CD4-positive, alpha-beta T cell treated with Interleukin-6 for 4 hours (primary cell): Measurements from ENCODE around the gene INSYN1.

Experiments
- DNase-seq: peaks from one replicate; pipeline ENCODE4 v3.0.0-alpha.2; 2020; ENCODE audit warnings: mixed read lengths

Gene INSYN1

DNA sequence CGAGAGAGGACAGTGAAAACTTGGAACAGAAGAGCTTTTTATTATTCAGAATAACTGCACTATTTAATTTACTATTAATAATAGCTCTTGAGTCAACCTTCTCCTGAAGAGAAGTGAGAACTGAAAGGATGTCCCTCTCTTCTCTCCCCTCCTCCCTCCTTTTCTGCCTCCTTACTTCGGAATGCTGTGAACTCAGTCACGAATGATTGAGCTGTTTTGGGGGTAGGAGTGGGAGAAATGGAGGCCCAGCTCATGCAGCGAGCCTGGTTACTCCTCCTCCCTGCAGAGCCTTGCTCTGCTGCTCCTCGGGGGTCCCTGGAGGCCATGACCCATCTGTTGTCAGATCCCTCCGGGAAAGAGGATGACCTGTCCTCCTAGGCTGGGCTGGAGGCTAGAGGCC lies 20.3 kb upstream of the INSYN1 start:
- DNase-seq, result no peak

DNA sequence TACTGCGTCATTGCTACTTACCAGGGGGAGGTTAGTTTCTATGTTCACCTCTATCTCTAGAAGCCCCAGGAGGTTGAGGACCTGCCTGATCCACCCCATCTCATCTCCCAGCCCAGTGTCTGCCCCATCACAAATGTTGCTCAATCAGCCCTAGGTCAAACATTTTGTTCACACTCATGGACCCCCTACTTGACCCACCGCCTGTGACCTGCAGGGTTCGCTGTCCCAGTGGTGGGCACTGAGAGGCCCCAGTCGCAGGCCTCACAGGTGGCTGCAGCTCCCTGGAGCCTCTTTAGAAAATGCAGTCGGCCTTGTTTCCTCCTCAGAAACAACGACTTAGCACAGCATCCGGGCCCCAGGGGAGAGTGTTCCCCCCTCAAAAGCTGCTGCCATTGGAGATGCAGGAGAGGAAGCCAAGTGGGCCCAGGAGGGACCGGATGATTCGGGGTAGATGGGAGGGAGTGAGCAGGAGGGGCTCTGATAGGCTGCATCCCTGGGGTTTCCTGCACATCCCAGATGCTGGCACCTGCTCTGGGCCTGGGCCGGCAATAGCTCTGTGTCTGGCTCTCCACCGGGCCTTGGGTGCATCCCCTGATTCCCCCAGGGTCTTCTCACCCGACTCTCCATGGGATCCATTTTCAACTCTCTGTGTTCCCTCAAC lies 18.4 kb upstream of the INSYN1 start:
- no peak for DNase-seq

DNA sequence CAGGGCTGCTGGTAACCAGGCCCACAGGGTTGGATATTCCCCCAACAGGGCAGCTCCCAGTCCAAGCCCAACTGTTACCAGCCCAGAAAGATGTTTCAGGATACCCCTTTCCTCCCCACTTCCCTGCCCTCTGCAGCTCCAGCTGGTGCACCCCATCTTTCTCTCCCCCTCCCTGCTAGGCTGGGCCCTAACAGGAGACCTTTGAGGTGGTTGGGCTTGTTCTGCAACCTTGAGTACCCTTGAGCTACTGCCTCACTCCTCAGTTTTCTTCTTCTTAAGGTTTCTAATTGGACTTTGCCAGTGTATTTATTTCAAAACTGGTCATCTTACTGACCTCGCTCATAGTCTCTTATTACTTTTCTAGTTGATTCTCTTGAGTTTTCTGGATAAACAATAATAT lies 16.9 kb upstream of the INSYN1 start:
- no peak for DNase-seq

DNA sequence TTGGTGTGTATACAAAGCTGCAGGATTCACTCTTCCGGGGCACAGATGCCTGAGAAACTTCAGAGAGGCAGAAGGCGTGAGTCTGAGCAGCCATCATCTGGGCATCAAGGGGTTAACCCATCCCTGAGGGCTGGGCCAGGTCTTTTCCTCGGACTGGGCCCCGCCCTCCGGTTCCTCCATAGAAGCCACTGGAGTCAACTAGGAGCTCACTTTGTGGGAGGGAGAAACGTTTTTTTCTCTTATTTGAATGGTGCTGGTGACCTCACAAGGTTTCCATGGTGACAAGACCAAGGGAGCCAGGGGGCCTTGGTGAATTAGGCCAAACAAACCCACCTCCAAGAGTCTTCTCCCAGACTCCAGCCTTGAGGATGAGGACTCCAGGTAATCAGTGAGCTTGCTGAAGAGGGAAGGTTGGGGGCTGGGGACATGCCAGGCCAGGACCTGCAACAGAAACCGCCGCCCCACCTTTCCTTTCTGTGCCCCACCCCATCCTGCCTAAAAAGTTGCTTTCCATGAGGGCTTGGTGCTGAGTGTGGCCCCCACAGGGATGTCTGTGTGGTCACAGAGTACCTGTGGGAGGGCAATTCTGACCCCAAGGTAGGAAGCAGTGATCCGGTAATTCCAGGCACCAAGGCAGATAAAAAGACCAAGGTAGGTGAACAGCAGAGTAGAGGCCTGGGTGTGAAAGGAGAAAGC lies 14.8 kb upstream of the INSYN1 start:
- DNase-seq, result no peak

DNA sequence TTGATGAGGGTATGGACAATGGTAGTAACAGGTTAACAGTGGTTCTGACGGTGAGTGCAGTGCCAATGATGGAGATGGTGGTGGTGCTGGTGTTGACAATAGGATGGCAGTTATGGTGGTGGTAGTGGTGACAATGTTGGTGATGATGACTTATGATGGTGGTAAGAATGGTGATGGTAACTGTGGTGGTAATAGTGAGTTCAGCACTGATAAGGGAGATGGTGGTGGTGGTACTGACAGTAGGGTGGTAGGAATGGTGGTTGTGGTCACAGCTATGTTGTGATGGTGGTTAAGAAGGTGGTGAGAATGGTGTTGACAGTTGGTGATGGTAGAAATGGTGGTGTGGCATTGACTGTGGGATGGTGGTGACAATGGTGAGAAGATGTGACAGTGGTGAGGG lies 13.4 kb upstream of the INSYN1 start:
- no peak for DNase-seq

DNA sequence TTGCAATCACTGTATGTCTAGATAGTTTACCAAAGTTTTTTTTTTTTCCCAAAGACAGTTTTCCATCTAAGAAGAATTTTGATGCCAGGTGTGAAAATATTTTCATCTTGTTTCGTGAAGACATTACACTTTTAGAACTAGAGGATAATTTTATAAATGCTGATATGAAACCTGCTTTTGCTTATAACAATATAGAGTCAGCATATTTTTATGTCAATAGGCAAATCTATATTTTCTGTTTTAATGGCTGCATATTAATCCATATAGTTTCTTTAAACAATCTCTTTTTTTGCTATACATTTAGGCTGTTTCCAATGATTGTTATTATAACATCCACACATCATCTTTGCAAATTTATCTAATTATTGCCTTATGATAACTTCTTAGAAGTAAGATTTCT lies 12.6 kb upstream of the INSYN1 start:
- no peak for DNase-seq

DNA sequence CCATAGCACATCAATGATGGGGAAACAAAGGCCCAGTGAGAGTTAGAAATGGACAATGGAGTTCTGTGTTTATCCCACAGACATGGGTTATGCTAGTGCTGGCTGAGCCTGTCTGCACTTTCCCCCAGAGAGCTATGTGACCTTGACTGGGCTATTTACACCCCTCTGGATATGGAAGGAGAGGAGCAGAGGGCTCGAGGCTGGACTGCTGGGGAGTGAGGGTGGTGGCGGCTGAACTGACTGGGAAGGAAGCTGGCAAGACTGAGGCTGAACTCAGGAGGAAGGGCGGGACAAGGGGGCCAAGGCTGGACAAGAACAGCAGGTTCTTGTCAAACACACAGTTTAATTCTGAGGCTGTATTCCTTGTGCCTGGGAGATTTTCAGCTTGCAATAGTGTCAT lies 10.8 kb upstream of the INSYN1 start:
- no peak for DNase-seq

DNA sequence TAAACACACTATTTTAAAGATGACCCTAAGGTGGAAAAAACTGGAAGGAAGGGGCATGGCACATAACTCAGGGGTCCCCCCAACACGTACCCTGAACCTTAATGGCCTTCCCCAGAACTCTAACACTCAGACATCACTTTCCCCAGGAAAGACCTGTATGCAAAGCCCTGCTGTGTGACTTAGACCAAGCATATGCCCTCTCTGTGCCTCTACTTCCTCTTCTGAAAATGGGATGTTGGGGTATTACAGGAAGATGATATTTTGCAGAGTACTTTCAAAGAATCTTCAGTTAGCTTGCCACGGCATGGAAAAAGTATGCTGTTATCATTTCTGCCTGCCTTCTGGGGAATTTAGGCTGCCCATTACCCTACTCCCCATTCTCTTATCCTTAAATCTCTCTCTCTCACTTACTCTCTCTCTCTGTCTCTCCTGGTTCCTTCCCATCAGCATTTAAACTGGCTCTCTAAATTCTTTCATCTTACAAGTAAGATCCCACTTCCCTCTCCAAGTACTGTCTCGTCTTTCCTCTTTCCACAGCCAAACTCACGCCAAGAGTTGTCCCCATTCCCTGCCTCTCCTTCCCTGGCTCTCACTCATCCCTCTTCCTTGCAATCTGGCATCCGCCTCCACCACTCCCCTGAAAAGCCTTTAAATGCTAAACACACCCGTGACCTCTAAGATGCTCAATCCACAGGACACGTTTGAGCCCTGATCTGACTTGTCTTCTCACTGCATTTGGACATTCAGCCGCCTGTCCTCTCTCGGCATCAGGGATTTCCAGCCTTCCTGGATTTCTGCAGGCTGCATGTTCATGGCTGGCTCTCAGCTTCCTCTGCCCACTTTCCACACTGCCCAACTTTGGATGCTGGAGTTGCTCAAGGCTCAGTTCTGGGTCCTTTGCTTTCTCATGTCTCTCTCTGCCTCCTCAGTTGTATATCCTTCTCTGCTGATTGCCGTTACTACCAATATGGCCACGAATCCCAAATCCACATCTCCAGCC lies 7.5 kb upstream of the INSYN1 start:
- DNase-seq, result no peak

DNA sequence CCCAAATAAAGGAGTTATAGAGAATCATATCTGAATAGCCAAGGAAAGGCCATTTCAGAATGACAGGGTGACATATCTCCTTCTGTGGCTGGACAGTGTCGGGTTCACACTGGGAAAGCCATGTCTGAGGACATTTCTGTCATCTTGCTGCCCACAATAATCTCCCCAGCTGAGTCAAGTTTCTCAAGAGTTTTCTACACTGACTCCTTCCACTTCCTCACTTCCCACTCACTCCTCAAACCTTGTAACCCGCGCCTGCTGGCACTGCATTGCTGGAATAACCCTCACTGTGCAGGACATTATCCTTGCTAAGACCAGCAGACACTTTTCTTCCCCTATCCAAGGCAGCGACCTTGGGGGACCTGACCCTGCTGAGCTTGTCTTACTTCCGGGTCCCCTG lies 5.3 kb upstream of the INSYN1 start:
- no peak for DNase-seq

DNA sequence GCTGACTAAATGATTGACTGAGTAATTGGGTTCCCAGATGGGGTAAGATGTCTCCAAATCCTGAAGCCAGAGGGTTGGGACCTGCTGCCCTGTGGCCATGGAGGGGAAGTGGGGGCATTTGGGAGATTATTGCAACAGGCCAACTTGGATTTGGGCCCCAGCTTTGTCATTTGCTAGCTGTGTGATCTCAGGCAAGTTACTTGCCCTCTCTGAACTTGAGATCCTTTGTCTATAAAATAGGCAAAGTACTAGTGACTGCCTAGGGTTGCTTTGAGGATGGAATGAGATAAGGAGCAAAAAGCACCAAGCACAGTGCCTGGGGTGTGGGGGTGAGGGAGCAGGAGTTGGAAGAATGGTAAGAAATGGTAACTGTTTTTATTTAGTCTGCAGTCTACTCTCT lies 4.4 kb upstream of the INSYN1 start:
- no peak for DNase-seq

DNA sequence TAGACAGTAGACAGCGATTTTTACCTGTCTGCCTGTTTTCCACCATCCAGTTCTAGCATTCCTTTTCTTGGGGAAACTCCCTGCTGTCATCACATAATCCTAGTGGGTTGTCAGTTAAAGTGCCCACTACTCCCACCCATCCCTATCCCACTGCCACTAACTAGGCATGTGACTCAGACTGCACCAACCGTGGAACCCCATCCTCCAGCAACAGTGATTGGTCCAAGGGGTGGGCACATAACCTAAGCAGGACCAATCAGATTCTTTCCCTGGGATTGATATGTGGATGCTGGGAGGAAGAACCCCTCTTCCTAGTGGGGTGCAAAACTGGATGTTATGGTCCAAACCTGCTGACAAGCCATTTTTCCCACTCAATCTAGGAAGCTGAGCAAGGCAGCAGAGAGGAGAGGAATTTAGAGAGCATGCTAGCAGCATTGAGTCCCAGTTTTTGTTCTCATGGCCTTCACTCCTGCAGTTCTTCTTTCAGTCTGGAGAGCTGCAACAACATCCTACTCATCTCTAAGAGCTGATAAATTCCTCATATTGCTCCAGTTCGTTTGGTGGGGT lies 3.9 kb upstream of the INSYN1 start:
- DNase-seq, result no peak

DNA sequence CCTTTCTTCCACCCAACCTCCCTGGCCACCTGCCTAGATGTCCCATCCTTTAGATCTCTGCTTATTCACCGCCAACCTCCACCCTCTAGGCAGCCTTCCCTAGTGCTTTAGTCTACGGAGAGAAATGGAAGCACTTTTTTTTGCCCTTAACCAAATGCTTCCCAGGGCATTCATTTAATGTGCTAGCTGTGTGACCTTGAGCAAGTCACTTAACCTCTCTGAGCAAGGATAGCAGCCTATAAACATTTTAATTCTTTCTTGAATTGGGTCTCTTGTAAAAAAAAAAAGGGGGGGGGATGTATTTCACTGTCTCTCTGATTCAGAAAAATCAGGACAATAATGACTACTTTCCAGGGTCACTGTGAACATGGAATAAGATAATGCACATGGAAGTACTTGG lies 3.2 kb upstream of the INSYN1 start:
- DNase-seq, result no peak

DNA sequence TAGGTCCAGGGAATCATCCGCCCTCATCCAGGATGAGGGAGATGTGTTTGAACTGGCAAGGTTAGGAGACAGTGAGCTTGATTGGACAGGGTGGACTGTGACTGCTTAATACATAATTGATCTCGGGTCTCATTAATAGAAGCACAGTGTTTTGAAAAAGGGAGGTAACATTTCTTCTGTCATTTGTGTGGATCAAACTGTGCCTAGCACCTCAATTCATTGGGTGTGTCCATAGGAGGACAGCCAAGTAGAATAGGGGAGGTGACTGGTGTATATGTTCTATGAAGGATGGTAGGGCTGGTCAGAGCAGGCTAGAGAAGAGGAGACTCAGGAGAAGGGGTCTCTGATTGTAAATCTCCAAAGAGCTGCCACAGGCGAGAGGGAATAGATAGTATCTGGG lies 2.8 kb upstream of the INSYN1 start:
- no peak for DNase-seq

DNA sequence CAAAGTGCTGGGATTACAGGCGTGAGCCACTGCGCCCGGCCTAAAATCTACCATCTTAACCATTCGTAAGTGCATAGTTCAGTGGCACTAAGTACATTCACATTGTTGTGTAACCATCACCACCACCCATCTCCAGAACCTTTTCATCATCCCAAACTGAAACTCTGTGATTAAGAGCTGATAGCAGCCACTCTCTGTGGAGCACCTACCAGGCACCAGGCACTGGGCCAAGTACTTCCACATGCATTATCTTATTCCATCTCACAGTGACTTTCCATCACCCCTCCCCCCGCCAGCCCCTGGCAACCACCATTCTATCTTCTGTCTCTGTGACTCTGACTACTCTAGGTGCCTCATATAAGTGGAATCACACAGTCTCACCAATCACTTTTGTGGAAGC lies 2.3 kb upstream of the INSYN1 start:
- no peak for DNase-seq

DNA sequence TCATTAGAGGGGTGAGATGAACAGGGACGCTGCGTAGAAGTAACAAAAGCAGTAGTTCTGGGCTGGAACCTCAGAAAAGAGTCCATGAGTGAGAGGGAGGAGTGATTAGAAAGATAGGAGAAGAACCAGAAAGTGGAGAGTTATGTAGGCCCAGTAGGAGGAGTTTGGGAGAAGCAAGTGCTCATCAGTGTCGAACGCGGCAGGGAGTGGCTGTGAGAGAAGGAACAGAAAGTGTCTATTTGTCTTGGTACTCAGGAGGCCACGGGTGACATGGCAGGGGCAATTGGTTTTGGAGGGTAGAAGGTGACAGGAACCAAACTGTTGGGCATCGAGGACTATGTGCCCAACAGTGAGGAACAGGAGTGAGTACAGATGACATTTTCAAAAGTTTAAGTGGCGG lies 1.3 kb upstream of the INSYN1 start:
- DNase-seq, result no peak

DNA sequence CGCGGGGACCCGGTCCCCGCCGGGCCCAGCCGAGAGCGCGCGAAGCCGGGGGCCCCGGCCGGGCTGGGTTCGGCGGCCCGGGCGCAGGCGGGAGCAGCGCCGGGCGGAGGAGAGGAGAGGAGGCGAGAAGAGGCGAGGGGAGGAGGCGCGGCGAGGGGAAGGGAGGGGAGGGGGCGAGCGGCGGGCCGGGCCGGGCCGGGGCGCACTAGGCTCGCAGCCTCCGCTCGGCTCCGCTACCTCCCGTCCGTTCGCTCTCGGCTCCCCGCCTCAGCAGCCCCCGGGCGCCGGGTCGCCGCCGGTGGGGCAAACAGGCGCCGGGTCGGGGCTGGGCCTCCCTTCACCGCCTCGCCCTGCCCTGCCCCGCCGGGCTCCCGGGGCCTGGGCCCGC lies 351 bp downstream of the INSYN1 start:
- no peak for DNase-seq

DNA sequence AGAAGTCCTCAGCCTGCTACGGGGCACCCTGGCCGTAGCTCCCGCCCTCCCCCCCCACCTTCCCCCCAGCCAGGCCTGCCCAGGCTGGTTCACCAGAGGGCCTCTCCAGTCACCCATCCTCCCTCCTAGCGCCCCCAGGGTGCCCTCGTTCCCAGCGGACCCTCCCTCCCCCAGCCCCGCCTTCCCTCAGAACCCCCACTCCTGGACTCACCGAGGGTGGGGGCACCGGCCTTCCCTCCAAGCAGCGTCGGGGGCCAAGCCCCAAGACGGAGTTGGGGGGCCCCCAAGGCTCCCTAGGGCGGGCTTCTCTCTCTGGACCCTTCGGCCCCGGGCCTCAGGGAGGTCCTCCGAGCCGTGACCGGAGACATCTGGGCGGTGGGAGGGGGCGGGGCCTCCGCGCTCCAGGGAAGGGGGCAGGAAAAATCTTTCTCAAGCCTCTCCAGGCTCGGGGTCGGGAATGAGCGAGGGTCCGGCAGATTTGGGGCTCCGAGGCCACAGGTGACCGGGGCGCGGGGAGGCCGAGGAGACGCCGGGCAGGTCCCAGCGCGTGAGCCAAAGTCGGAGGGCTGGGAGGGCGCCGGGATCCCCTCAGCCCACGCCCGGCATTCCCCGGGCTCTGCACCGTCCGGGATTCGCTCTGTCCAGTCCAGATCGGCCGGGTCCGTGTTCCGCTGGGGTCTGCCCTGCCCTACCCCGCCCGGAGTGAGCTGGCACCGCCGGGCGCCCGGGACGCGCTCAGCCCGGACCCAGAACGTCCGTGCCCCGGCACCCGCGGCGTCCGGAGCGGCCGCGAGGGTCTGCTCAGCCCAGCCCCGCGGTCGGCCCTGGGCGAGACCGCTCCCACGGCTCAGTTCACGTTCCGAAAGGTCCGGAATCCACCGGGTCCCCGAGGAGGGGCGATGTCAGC lies 999 bp downstream of the INSYN1 start:
- DNase-seq, result no peak

DNA sequence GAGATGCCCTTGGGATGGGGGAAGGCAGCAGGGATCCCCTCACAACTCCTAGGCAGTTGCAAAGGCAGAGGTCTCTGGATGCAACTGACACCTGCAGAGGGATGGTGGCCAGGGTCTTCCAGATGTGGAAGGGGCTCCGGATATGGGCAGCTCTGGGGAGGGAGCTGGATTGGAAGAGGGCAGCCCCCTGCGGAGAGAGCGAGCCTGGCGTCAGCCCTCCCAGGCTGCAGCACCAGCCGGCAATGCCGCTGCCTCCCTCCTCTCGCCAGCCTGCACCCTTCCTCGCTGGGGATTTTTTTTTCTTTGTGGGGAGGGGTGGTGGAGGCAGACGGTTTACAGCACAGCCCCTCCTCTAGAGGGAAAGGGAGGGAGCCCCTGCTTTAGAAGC lies 1.6 kb downstream of the INSYN1 start:
- no peak for DNase-seq

DNA sequence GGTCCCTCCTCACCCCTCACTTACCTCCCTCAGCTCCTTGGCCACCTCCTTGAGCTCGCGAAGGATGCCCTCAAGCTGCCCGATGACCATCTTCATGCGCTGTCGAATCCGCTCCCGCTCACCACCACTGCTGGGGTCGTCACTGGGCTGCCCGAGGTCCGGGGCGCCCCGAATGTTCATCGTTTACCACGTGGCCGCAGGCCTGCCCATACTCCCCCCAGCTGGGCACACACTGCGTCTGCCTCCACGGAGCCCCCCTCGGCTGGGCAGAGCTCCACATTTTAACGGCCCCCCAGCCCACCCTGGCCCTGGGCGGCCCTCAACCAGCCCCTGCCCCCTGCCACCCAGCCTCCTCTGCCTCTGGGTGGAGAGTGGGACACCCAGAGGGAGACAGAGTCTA lies 2.2 kb downstream of the INSYN1 start:
- DNase-seq, result no peak

DNA sequence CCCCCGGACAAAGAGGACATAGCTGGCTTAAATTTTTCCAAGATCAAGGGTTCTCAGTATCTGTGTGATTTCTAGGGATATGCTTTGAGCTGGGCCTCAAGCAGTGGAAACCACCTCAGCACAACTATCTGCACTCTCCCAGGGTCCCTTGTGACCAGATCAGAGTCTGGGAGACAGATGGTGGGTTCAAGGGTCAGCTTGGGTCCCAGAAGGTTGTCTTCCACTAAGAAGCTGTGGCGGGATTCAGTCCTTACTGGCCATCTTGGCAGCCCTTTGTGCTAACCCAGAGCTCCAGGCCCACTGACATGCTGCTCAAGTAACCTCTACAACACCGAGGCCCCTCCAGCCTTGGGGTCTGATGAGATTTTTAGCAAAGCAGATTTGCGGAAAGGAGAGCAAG lies 2.7 kb downstream of the INSYN1 start:
- DNase-seq, result no peak

DNA sequence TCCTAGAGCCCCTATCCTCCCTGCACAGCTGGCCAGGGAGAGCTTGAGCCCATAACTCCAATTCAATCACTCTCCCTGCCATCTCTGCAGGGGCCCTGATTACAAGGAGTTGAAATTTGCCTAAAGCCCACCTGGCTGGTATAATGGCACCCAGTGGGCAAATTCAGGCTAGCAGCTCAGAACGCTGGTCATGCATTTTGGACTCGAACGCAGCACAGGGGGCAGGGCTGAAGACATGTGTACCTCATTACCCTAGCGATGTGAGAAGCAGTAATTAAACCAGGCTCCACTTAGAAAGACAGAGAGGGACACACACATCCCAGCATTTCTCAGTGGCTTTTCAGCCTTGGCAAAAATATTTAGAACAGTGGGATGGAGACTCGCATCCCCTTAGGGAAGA lies 3.2 kb downstream of the INSYN1 start:
- DNase-seq, result no peak

DNA sequence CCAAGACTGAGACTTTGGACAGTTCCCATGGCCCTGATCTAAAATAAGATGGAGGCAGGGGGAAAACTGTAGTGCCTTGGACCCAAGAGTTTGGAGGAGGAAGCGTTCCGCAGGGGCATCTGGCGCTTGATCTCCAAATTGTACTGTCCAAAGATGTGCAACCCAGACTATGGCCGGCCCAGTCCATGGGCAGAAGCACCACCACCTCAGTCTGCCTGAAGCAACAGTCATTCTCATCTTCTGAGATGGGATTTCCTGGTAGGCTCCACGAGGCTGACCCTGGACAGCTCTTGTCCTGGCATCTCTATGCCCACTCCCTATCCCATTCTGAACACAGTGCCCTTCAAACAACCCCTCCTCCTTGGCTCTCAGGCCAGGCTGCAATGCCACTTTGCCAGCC lies 3.6 kb downstream of the INSYN1 start:
- no peak for DNase-seq
